GM19099 (cell line): ENCODE measurements around the gene BRINP3.

Experiments
- POLR2A ChIP-seq: IDR thresholded peaks from 3 replicates; pipeline ENCODE4 v1.6.1; 2011; ENCODE audit warnings: low read depth; ENCODE audit not compliant: insufficient read length; ENCODE audit errors: extremely low read depth

Gene BRINP3

GRCh38 chr1:190376044-190376443, 101.6 kb downstream of the BRINP3 start:
- no peak for TF ChIP-seq POLR2A

DNA sequence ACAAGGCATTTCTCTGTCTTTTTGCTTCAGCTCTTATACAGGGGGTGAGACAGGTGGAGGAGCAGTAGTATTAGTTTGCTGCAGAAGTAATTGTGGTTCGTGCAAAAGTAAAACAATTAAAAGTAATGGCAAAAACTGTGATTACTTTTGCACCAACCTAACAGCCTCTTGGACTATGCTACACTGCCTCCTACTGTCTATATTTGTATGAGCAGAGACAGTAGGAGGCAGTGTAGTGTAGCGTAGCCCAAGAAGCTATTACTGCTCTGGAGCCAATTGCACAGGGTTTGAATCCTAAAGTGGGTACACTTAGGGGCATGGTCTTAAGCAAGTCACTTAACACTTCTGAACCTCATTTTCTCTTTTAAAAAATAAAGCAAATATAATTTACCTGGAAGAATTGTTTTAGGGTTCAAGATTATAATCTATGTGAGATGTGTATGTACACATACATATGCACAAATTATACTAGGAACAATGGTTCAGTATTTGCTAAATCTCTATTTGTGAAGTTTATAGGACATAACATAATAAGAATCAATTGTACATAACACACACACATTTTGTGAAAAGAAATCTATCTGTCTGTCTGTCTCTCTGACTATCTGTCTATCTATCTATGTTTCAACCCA, 103.8 kb downstream of the BRINP3 start:
- no peak for TF ChIP-seq POLR2A

DNA sequence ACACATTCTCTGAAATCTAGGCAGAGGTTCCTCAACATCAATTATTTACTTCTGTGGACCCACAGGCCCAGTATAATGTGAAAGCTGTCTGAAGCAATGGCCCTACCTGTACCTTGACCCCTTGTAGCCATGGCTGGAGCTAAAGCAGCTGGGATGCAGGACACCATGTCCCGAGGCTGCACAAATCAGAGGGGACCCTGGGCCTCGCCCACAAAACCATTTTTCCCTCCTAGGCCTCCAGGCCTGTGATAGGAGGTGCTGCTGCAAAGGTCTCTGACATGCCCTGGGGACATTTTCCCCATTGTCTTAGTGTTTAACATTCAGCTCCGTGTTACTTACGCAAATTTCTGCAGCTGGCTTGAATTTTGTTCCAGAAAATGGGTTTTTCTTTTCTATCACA, 110.5 kb downstream of the BRINP3 start:
- TF ChIP-seq POLR2A = no peak

GRCh38 chr1:190365283-190365682, 112.4 kb downstream of the BRINP3 start:
- TF ChIP-seq POLR2A = no peak

- no peak for TF ChIP-seq POLR2A
Observed at GRCh38 chr1:190353538-190354101, 124.0 kb downstream of the BRINP3 start.

DNA sequence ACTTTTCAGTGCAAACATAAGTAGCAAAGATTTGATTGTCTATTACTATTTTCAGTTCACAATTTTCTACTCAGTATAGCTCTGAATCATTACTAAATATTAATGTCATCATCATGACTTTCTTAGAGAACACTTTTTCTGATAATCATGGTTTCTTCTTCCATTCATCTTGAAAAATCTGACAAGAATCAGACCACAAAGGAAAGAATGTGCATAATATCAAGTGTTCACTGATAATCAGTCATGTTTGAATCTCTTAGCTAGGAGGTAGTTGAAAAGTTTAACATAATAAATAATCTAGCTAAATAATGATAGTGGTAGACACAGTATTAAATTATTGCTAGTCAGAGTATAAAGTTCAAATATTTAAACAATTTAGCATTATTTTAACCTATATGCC, 133.2 kb downstream of the BRINP3 start:
- no peak for TF ChIP-seq POLR2A

DNA sequence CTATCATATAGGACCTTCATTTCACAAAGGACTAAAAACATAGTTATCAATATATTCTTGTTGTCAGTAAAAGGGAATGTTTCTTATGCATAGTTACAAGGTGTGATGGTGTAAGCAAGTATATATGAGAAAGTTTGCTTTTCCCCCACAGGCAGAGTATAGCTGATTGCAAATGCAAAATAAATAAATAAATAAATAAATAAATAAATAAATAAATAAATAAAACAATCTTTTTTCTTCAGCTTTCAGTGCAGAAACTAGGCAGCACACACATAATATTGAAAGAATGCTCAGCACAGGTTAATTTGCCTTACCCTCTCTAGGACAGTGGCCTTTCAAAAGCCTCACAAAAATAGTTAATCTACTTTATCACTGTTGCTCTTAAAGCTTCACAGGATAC, 138.8 kb downstream of the BRINP3 start:
- no peak for TF ChIP-seq POLR2A

- TF ChIP-seq POLR2A = no peak
Observed at GRCh38 chr1:190328871-190329270, 148.8 kb downstream of the BRINP3 start.

GRCh38 chr1:190328361-190328760, 149.3 kb downstream of the BRINP3 start:
- no peak for TF ChIP-seq POLR2A

GRCh38 chr1:190327271-190327670, 150.4 kb downstream of the BRINP3 start:
- TF ChIP-seq POLR2A = no peak

DNA sequence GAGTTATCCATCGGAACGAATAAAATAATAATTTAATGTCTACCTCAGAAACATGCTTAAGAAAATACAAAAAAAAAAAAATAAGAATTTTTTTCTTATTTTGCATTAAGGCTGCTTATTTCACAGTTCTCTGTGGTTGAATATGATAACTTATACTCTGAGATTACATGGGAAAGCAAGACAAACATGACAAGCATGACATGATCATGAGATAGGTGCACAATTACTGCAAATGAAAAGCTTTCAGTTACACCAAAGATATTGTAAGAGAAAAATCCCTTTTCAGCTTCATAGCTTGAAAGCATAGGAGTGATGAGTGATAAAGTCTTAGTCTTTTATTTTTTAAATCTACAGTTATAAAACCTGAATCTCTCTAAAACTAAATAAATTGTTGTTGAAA, 154.1 kb downstream of the BRINP3 start:
- no peak for TF ChIP-seq POLR2A

- no peak for TF ChIP-seq POLR2A
Observed at GRCh38 chr1:190322274-190322673, 155.4 kb downstream of the BRINP3 start.

DNA sequence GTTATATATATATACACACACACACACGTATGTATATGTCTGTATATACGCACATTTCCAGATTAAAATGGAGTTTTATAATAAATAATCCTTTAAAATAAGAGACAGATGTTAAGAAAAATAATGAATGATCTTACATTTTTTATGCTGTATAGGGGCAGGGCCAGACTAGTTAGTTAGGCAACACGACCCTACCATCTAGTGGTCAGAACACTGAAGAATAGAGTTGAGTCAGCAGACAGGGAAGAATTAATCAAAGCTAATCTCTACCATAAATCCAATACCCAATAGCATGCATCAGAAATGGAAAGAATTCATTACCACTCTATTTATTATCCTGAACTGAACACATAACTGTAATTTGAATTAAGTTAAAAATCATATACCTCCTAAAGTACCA, 156.7 kb downstream of the BRINP3 start:
- TF ChIP-seq POLR2A = no peak

- no peak for TF ChIP-seq POLR2A
Observed at GRCh38 chr1:190312763-190313162, 164.9 kb downstream of the BRINP3 start.

DNA sequence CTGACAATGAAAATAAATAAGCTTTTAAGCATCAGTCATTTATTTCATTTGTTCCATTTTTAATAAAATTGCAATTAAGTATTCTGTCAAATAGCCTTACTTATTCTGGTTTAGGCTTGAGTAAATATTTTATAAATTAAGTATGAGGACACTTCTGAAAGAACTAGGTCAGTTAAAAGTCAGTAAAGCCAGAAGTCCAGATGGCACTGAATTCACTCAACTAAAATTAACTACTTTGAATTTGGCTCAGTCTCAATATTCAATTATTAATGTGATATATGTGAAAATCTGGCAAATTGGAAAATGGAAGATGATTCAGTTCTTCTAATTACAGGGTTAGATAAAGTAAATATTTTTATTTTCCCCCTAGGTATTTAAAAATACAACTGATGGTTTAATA, 174.2 kb downstream of the BRINP3 start:
- no peak for TF ChIP-seq POLR2A

GRCh38 chr1:190296453-190296852, 181.2 kb downstream of the BRINP3 start:
- no peak for TF ChIP-seq POLR2A

DNA sequence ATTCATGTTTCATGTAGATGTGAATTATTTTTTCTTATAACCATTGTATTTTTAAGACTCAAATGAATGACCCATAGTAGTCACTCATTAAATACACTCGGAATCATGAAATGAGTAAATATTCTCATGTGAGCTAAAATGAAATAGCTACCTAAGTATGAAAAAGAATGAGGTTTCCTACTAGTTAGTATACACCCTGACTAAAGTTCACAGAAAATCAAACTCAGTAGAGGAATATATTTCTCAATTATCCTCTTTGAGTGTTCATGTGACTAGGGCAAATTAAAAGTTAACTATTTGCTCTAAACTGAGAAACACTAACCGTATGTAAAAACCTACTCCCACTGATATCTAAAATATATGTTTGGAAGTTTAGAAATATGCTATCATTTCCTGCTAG, 187.8 kb downstream of the BRINP3 start:
- TF ChIP-seq POLR2A = no peak
